ENCODE results near the gene PIP4K2A.

PIP4K2A gene

GRCh38 chr10:22666287-22667092 lies 47.9 kb downstream of the PIP4K2A start:
- TF ChIP-seq CTCF (IDR thresholded peaks at IDR 0.05; ENCODE audit: low read depth, low read length, missing control alignments) = no peak
- H3K4me3 ChIP-seq (ENCODE audit: low read depth, low read length) = no peak overlapping the region
- in situ Hi-C loops (cut with HindIII; ENCODE audit: low sequenced_read_pairs) = no loop called here
- DNase-seq (ENCODE audit: low read depth) = no peak

- no peak overlapping the region for H3K4me3 ChIP-seq (ENCODE audit: low read depth, low read length)
- in situ Hi-C loops (cut with HindIII; ENCODE audit: low sequenced_read_pairs) = no loop called here
- TF ChIP-seq CTCF (IDR thresholded peaks at IDR 0.05; ENCODE audit: low read depth, low read length, missing control alignments) = no peak
- no peak for DNase-seq (ENCODE audit: low read depth)
Measured at GRCh38 chr10:22665329-22665728, 49.0 kb downstream of the PIP4K2A start.

- H3K4me3 ChIP-seq (ENCODE audit: low read depth, low read length) = no peak overlapping the region
- in situ Hi-C loops (cut with HindIII; ENCODE audit: low sequenced_read_pairs) = no loop called here
- no peak for DNase-seq (ENCODE audit: low read depth)
- no peak for TF ChIP-seq CTCF (IDR thresholded peaks at IDR 0.05; ENCODE audit: low read depth, low read length, missing control alignments)
Measured at GRCh38 chr10:22662733-22663330, 51.5 kb downstream of the PIP4K2A start.

- no peak overlapping the region for H3K4me3 ChIP-seq (ENCODE audit: low read depth, low read length)
- TF ChIP-seq CTCF (IDR thresholded peaks at IDR 0.05; ENCODE audit: low read depth, low read length, missing control alignments) = no peak
- no peak for DNase-seq (ENCODE audit: low read depth)
- in situ Hi-C loops (cut with HindIII; ENCODE audit: low sequenced_read_pairs) = no loop called here
Measured at GRCh38 chr10:22659866-22660265, 54.5 kb downstream of the PIP4K2A start.

GRCh38 chr10:22658745-22659410 lies 55.5 kb downstream of the PIP4K2A start:
- in situ Hi-C loops (cut with HindIII; ENCODE audit: low sequenced_read_pairs) = no loop called here
- H3K4me3 ChIP-seq (ENCODE audit: low read depth, low read length) = no peak overlapping the region
- TF ChIP-seq CTCF (IDR thresholded peaks at IDR 0.05; ENCODE audit: low read depth, low read length, missing control alignments) = no peak
- no peak for DNase-seq (ENCODE audit: low read depth)

GRCh38 chr10:22657566-22658225 lies 56.7 kb downstream of the PIP4K2A start:
- in situ Hi-C loops (cut with HindIII; ENCODE audit: low sequenced_read_pairs) = no loop called here
- TF ChIP-seq CTCF (IDR thresholded peaks at IDR 0.05; ENCODE audit: low read depth, low read length, missing control alignments) = no peak
- no peak overlapping the region for H3K4me3 ChIP-seq (ENCODE audit: low read depth, low read length)
- DNase-seq (ENCODE audit: low read depth) = no peak
